WTC11 (cell line): Measurements from ENCODE around the gene RNF31. TPM values are rescaled to one million over a fixed set of nuclear protein-coding genes. Genes with fewer than 3 reads are reported as not detected.
A peak's percentile ranks its signal among the peaks of the same experiment; 100 is the strongest.

Experiments used
- ATF3 ChIP-seq: sonication (generic); formaldehyde crosslinking; conservative IDR thresholded peaks from 2 replicates; pipeline ENCODE4 v1.8.1; 2022; ENCODE audit warnings: mild to moderate bottlenecking, missing genetic modification reagents
- CREB1 ChIP-seq: sonication (generic); formaldehyde crosslinking; IDR thresholded peaks from 2 replicates; pipeline ENCODE4 v1.8.0; 2023; ENCODE audit warnings: mild to moderate bottlenecking, missing genetic modification reagents
- CREM ChIP-seq: sonication (generic); formaldehyde crosslinking; IDR thresholded peaks from 2 replicates; pipeline ENCODE4 v1.8.1; 2022; ENCODE audit warnings: mild to moderate bottlenecking, missing genetic modification reagents, moderate library complexity
- ETV6 ChIP-seq: sonication (generic); formaldehyde crosslinking; IDR thresholded peaks from 2 replicates; pipeline ENCODE4 v1.8.1; 2022; ENCODE audit warnings: mild to moderate bottlenecking, missing genetic modification reagents
- FOXP1 ChIP-seq: sonication (generic); formaldehyde crosslinking; IDR thresholded peaks from 2 replicates; pipeline ENCODE4 v1.8.0; 2022; ENCODE audit warnings: missing genetic modification reagents, mild to moderate bottlenecking, moderate library complexity, borderline replicate concordance
- HMGXB4 ChIP-seq: sonication (generic); formaldehyde crosslinking; IDR thresholded peaks from 2 replicates; pipeline ENCODE4 v1.8.1; 2023; ENCODE audit warnings: mild to moderate bottlenecking, moderate library complexity, missing genetic modification reagents
- JUN ChIP-seq: sonication (generic); formaldehyde crosslinking; IDR thresholded peaks from 2 replicates; pipeline ENCODE4 v1.8.0; 2023; ENCODE audit warnings: mild to moderate bottlenecking, missing genetic modification reagents
- MYBL2 ChIP-seq: sonication (generic); formaldehyde crosslinking; IDR thresholded peaks from 2 replicates; pipeline ENCODE4 v1.8.1; 2023; ENCODE audit warnings: mild to moderate bottlenecking, moderate library complexity, missing genetic modification reagents
- NFE2L1 ChIP-seq: sonication (generic); formaldehyde crosslinking; IDR thresholded peaks from 2 replicates; pipeline ENCODE4 v1.8.1; 2023; ENCODE audit warnings: missing genetic modification reagents
- NR2C2 ChIP-seq: sonication (generic); formaldehyde crosslinking; IDR thresholded peaks from 2 replicates; pipeline ENCODE4 v1.8.0; 2022; ENCODE audit warnings: mild to moderate bottlenecking, missing genetic modification reagents
- OVOL2 ChIP-seq: fragments of 250-450 bp; sonication (Bioruptor Pico); IDR thresholded peaks from 2 replicates; pipeline ENCODE4 v1.9.0; 2021; ENCODE audit warnings: mild to moderate bottlenecking, borderline replicate concordance
- PRRX2 ChIP-seq: fragments of 250-450 bp; sonication (Bioruptor Pico); IDR thresholded peaks from 2 replicates; pipeline ENCODE4 v1.8.0; 2021; ENCODE audit warnings: mild to moderate bottlenecking
- SMAD3 ChIP-seq: sonication (generic); formaldehyde crosslinking; IDR thresholded peaks from 2 replicates; pipeline ENCODE4 v1.8.0; 2022; ENCODE audit warnings: missing genetic modification reagents, mild to moderate bottlenecking, borderline replicate concordance
- SMAD4 ChIP-seq: sonication (generic); formaldehyde crosslinking; IDR thresholded peaks from 2 replicates; pipeline ENCODE4 v1.8.0; 2022; ENCODE audit warnings: mild to moderate bottlenecking, missing genetic modification reagents
- SP1 ChIP-seq: sonication (generic); formaldehyde crosslinking; conservative IDR thresholded peaks from 2 replicates; pipeline ENCODE4 v1.8.1; 2022; ENCODE audit warnings: missing genetic modification reagents
- USF2 ChIP-seq: sonication (generic); formaldehyde crosslinking; IDR thresholded peaks from 2 replicates; pipeline ENCODE4 v1.8.1; 2023; ENCODE audit warnings: mild to moderate bottlenecking, missing genetic modification reagents, moderate library complexity
- ZNF121 ChIP-seq: sonication (generic); formaldehyde crosslinking; IDR thresholded peaks from 2 replicates; pipeline ENCODE4 v1.8.0; 2023; ENCODE audit warnings: missing genetic modification reagents
- ZNF219 ChIP-seq: sonication (generic); formaldehyde crosslinking; IDR thresholded peaks from 2 replicates; pipeline ENCODE4 v1.8.0; 2023; ENCODE audit warnings: missing genetic modification reagents, mild to moderate bottlenecking, borderline replicate concordance
- ZNF232 ChIP-seq: sonication (generic); formaldehyde crosslinking; IDR thresholded peaks from 2 replicates; pipeline ENCODE4 v1.8.0; 2022; ENCODE audit warnings: mild to moderate bottlenecking, missing genetic modification reagents
- ZNF263 ChIP-seq: sonication (generic); formaldehyde crosslinking; IDR thresholded peaks from 2 replicates; pipeline ENCODE4 v1.8.1; 2022; ENCODE audit warnings: low read depth, mild to moderate bottlenecking, moderate library complexity, missing genetic modification reagents
- ZNF317 ChIP-seq: sonication (generic); formaldehyde crosslinking; IDR thresholded peaks from 2 replicates; pipeline ENCODE4 v1.8.1; 2023; ENCODE audit warnings: low read depth, mild to moderate bottlenecking, moderate library complexity, missing genetic modification reagents, borderline replicate concordance
- total RNA-seq: library from RNA; stranded (reverse); gene quantifications from 3 replicates; pipeline ENCODE4 v1.2.3, GENCODE V29; 2021
- TF ChIP-seq, protein P1 (sequence below): fragments of 250-450 bp; sonication (Bioruptor Pico); IDR thresholded peaks from 2 replicates; pipeline ENCODE4 v1.9.0; 2021; ENCODE audit warnings: mild to moderate bottlenecking
- TF ChIP-seq, protein P2 (sequence below): sonication (generic); formaldehyde crosslinking; IDR thresholded peaks from 2 replicates; pipeline ENCODE4 v1.8.1; 2022; ENCODE audit warnings: low read depth, missing genetic modification reagents, borderline replicate concordance
- TF ChIP-seq, protein P3 (sequence below): fragments of 200-600 bp; IDR thresholded peaks from 2 replicates; pipeline ENCODE4 v1.8.0; 2022; ENCODE audit warnings: antibody characterized with exemption
- TF ChIP-seq, protein P4 (sequence below): sonication (generic); formaldehyde crosslinking; IDR thresholded peaks from 2 replicates; pipeline ENCODE4 v1.8.0; 2022; ENCODE audit warnings: mild to moderate bottlenecking, missing genetic modification reagents
- TF ChIP-seq, protein P5 (sequence below): sonication (generic); formaldehyde crosslinking; IDR thresholded peaks from 2 replicates; pipeline ENCODE4 v1.8.0; 2023; ENCODE audit warnings: missing genetic modification reagents, mild to moderate bottlenecking, borderline replicate concordance

RNF31 gene
- total RNA-seq, 1 experiment from 2014 or later = 86.2 TPM

- TF ChIP-seq CREM (CRISPR knock-in tag) (no peak; the same call in 1 of the 2 replicates), SMAD4 (no peak), ZNF121 (CRISPR knock-in tag) (no peak), SP1 (CRISPR knock-in tag) (peak; percentile 91), SMAD3 (0 out of 2 replicates have a peak, but pooled peaks have one; percentile 57), ZNF232 (CRISPR knock-in tag) (peak; percentile 35; the same call in 1 of the 2 replicates), JUN (CRISPR knock-in tag) (no peak), FOXP1 (CRISPR knock-in tag) (peak; percentile 59; the same call in 1 of the 2 replicates), CREB1 (CRISPR knock-in tag) (no peak), ATF3 (no peak), PRRX2 (CRISPR knock-in tag) (no peak), HMGXB4 (CRISPR knock-in tag) (no peak), ETV6 (CRISPR knock-in tag) (peak; percentile 58; the same call in 1 of the 2 replicates), MYBL2 (CRISPR knock-in tag) (peak; percentile 82), NFE2L1 (CRISPR knock-in tag) (no peak), NR2C2 (CRISPR knock-in tag) (no peak), ZNF263 (CRISPR knock-in tag) (no peak), USF2 (CRISPR knock-in tag) (peak; percentile 90), OVOL2 (no peak), ZNF219 (CRISPR knock-in tag) (no peak), ZNF317 (CRISPR knock-in tag) (no peak)
- TF ChIP-seq, protein P1, sequence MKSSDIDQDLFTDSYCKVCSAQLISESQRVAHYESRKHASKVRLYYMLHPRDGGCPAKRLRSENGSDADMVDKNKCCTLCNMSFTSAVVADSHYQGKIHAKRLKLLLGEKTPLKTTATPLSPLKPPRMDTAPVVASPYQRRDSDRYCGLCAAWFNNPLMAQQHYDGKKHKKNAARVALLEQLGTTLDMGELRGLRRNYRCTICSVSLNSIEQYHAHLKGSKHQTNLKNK = no peak
- TF ChIP-seq, protein P2, sequence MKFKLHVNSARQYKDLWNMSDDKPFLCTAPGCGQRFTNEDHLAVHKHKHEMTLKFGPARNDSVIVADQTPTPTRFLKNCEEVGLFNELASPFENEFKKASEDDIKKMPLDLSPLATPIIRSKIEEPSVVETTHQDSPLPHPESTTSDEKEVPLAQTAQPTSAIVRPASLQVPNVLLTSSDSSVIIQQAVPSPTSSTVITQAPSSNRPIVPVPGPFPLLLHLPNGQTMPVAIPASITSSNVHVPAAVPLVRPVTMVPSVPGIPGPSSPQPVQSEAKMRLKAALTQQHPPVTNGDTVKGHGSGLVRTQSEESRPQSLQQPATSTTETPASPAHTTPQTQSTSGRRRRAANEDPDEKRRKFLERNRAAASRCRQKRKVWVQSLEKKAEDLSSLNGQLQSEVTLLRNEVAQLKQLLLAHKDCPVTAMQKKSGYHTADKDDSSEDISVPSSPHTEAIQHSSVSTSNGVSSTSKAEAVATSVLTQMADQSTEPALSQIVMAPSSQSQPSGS (CRISPR knock-in tag) = no peak
- TF ChIP-seq, protein P3, sequence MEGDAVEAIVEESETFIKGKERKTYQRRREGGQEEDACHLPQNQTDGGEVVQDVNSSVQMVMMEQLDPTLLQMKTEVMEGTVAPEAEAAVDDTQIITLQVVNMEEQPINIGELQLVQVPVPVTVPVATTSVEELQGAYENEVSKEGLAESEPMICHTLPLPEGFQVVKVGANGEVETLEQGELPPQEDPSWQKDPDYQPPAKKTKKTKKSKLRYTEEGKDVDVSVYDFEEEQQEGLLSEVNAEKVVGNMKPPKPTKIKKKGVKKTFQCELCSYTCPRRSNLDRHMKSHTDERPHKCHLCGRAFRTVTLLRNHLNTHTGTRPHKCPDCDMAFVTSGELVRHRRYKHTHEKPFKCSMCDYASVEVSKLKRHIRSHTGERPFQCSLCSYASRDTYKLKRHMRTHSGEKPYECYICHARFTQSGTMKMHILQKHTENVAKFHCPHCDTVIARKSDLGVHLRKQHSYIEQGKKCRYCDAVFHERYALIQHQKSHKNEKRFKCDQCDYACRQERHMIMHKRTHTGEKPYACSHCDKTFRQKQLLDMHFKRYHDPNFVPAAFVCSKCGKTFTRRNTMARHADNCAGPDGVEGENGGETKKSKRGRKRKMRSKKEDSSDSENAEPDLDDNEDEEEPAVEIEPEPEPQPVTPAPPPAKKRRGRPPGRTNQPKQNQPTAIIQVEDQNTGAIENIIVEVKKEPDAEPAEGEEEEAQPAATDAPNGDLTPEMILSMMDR = no peak
- TF ChIP-seq, protein P4, sequence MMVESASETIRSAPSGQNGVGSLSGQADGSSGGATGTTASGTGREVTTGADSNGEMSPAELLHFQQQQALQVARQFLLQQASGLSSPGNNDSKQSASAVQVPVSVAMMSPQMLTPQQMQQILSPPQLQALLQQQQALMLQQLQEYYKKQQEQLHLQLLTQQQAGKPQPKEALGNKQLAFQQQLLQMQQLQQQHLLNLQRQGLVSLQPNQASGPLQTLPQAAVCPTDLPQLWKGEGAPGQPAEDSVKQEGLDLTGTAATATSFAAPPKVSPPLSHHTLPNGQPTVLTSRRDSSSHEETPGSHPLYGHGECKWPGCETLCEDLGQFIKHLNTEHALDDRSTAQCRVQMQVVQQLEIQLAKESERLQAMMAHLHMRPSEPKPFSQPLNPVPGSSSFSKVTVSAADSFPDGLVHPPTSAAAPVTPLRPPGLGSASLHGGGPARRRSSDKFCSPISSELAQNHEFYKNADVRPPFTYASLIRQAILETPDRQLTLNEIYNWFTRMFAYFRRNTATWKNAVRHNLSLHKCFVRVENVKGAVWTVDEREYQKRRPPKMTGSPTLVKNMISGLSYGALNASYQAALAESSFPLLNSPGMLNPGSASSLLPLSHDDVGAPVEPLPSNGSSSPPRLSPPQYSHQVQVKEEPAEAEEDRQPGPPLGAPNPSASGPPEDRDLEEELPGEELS (CRISPR knock-in tag) = peak; percentile 80; the same call in 1 of the 2 replicates
- TF ChIP-seq, protein P5, sequence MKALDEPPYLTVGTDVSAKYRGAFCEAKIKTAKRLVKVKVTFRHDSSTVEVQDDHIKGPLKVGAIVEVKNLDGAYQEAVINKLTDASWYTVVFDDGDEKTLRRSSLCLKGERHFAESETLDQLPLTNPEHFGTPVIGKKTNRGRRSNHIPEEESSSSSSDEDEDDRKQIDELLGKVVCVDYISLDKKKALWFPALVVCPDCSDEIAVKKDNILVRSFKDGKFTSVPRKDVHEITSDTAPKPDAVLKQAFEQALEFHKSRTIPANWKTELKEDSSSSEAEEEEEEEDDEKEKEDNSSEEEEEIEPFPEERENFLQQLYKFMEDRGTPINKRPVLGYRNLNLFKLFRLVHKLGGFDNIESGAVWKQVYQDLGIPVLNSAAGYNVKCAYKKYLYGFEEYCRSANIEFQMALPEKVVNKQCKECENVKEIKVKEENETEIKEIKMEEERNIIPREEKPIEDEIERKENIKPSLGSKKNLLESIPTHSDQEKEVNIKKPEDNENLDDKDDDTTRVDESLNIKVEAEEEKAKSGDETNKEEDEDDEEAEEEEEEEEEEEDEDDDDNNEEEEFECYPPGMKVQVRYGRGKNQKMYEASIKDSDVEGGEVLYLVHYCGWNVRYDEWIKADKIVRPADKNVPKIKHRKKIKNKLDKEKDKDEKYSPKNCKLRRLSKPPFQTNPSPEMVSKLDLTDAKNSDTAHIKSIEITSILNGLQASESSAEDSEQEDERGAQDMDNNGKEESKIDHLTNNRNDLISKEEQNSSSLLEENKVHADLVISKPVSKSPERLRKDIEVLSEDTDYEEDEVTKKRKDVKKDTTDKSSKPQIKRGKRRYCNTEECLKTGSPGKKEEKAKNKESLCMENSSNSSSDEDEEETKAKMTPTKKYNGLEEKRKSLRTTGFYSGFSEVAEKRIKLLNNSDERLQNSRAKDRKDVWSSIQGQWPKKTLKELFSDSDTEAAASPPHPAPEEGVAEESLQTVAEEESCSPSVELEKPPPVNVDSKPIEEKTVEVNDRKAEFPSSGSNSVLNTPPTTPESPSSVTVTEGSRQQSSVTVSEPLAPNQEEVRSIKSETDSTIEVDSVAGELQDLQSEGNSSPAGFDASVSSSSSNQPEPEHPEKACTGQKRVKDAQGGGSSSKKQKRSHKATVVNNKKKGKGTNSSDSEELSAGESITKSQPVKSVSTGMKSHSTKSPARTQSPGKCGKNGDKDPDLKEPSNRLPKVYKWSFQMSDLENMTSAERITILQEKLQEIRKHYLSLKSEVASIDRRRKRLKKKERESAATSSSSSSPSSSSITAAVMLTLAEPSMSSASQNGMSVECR (CRISPR knock-in tag) = no peak; the same call in 1 of the 2 replicates
These were observed 32.5 kb upstream of the RNF31 start, which contains the start of the genes DCAF11 and NRL (continued) for GRCh38 chr14:24114532-24115421.
